Keratinocyte (primary cell): ENCODE data around the gene TNS1. TPM values are rescaled to one million over a fixed set of nuclear protein-coding genes. Genes with fewer than 3 reads are reported as not detected.

ENCODE experiments used
- DNase-seq: peaks from one replicate; pipeline ENCODE4 v3.0.0-alpha.2; 2011; ENCODE audit warnings: low read depth, missing footprints, low spot score
- FAIRE-seq: peaks from 2 replicates; lab custom pipeline; 2011; peaks lifted over from hg19 to GRCh38; lab: Jason Lieb, UNC
- H2AFZ ChIP-seq: 2 replicates; pipeline ENCODE4 v1.6.0; 2012; ENCODE audit warnings: low read length, control low read depth, inconsistent platforms; ENCODE audit not compliant: control insufficient read depth
- H3K27ac ChIP-seq: 2 replicates; pipeline ENCODE4 v1.5.1; 2011; ENCODE audit warnings: low read length; ENCODE audit not compliant: control insufficient read depth, insufficient read depth
- H3K27me3 ChIP-seq: 3 replicates; pipeline ENCODE4 v1.6.0; 2011; ENCODE audit warnings: low read length; ENCODE audit not compliant: control insufficient read depth, insufficient read depth; ENCODE audit errors: extremely low read depth
- H3K36me3 ChIP-seq, 2 experiments: 2 replicates in 1 of 2; 3 replicates in 1 of 2; pipeline ENCODE4 v1.5.1; 2011; ENCODE audit warnings: low read length in 2 of 2, mild to moderate bottlenecking in 1 of 2; ENCODE audit not compliant: control insufficient read depth in 2 of 2, insufficient read depth in 2 of 2; ENCODE audit errors: extremely low read depth in 1 of 2
- H3K4me1 ChIP-seq: 3 replicates; pipeline ENCODE4 v1.5.1; 2011; ENCODE audit warnings: low read length; ENCODE audit not compliant: control insufficient read depth, insufficient read depth; ENCODE audit errors: extremely low read depth
- H3K4me2 ChIP-seq: 3 replicates; pipeline ENCODE4 v1.6.0; 2011; ENCODE audit warnings: low read depth, low read length; ENCODE audit not compliant: control insufficient read depth, insufficient read depth; ENCODE audit errors: extremely low read depth
- H3K4me3 ChIP-seq, 3 experiments: fragments of 200-600 bp in 1 of 3; sonication (generic) in 1 of 3; 2 replicates in 2 of 3; 3 replicates in 1 of 3; pipeline ENCODE4 v1.5.1; 2011 to 2016; ENCODE audit warnings: low read length in 3 of 3, mild to moderate bottlenecking in 3 of 3, control low read depth in 2 of 3, inconsistent platforms in 1 of 3, low read depth in 1 of 3, mixed read lengths in 1 of 3, mixed run types in 1 of 3, moderate library complexity in 1 of 3; ENCODE audit not compliant: control insufficient read depth in 2 of 3, insufficient read depth in 2 of 3; ENCODE audit errors: extremely low read depth in 1 of 3
- H3K79me2 ChIP-seq: 2 replicates; pipeline ENCODE4 v1.6.0; 2012; ENCODE audit warnings: low read length; ENCODE audit not compliant: control insufficient read depth, insufficient read depth
- H3K9ac ChIP-seq: 3 replicates; pipeline ENCODE4 v1.6.0; 2011; ENCODE audit warnings: low read length; ENCODE audit not compliant: control insufficient read depth, insufficient read depth; ENCODE audit errors: extremely low read depth
- H3K9me1 ChIP-seq: 3 replicates; pipeline ENCODE4 v1.6.0; 2011; ENCODE audit warnings: low read length; ENCODE audit not compliant: control insufficient read depth, insufficient read depth; ENCODE audit errors: extremely low read depth
- H3K9me3 ChIP-seq: 2 replicates; pipeline ENCODE4 v1.5.1; 2012; ENCODE audit warnings: low read depth, low read length; ENCODE audit not compliant: control insufficient read depth
- H4K20me1 ChIP-seq: 3 replicates; pipeline ENCODE4 v1.6.0; 2011; ENCODE audit warnings: low read length; ENCODE audit not compliant: control insufficient read depth, insufficient read depth; ENCODE audit errors: extremely low read depth
- CTCF ChIP-seq, 3 experiments: IDR thresholded peaks in 1 of 3; conservative IDR thresholded peaks in 1 of 3; optimal IDR thresholded peaks in 1 of 3; 2 replicates in 2 of 3; 3 replicates in 1 of 3; pipeline versions ENCODE3 to v1.5.1; 2011; ENCODE audit warnings: low read length in 3 of 3, mild to moderate bottlenecking in 3 of 3, moderate library complexity in 2 of 3, control low read depth in 1 of 3, inconsistent platforms in 1 of 3; ENCODE audit not compliant: insufficient read depth in 2 of 3; ENCODE audit errors: extremely low read depth in 1 of 3
- EZH2 ChIP-seq: IDR thresholded peaks from one replicate; pipeline ENCODE4 v1.6.1; 2012; ENCODE audit warnings: inconsistent platforms, mild to moderate bottlenecking, low read length, moderate library complexity
- dilution Hi-C: fragments of 300-500 bp; cut with MboI; formaldehyde crosslinking; loops from one replicate; pipeline ENCODE4 v1.7.0; 2020; ENCODE audit warnings: low sequenced_read_pairs; ENCODE audit not compliant: extremely low pct_ligation_motif_present
- polyA plus RNA-seq, 5 experiments: library from polyadenylated mRNA; depleted of rRNA in 3 of 5; stranded (reverse) in 3 of 5; stranded (forward) in 1 of 5; unstranded in 1 of 5; fragments of >200 nt; gene quantifications; 1 replicate in 1 of 5; 2 replicates in 3 of 5; 3 replicates in 1 of 5; pipeline versions ENCODE4 v1.2.1 to v1.2.3, GENCODE V29; 2011 to 2012; ENCODE audit warnings: missing spikeins in 2 of 5, low read depth in 1 of 5, low replicate concordance in 1 of 5

The TNS1 gene
- polyA plus RNA-seq, 1 donor (not counting 4 experiments of a cell fraction or from before 2014, with no cell fraction given) = 2.5 TPM

GRCh38 chr2:217802876-217803652 is 199.7 kb downstream of the TNS1 start:
- DNase-seq (no peak), FAIRE-seq (no peak)
- Histone ChIP-seq H3K27me3 (no peaks in the 10 kb centered on the region), H3K9me3 (no peaks in the 10 kb centered on the region), H3K9ac (no peak overlapping the region), H3K9me1 (no peaks in the 10 kb centered on the region), H4K20me1 (no peaks in the 10 kb centered on the region), H2AFZ (no peak overlapping the region), H3K27ac (no peak overlapping the region), H3K79me2 (no peaks in the 10 kb centered on the region), H3K4me3 (no peak overlapping the region), H3K36me3 (no peaks in the 10 kb centered on the region), H3K4me2 (no peak overlapping the region), H3K4me1 (peaks cover 1% of the 10 kb centered on the region)
- TF ChIP-seq EZH2 (no peak), CTCF (optimal IDR thresholded peaks at IDR 0.05 in 1 of 3, IDR thresholded peaks at IDR 0.05 in 1 of 3, conservative IDR thresholded peaks at IDR 0.05 in 1 of 3; ENCODE audit: extremely low read depth in 1 of 3, insufficient read depth in 2 of 3, low read length in 3 of 3) (no peak)
- dilution Hi-C loops = no loop called here

- H3K9ac ChIP-seq = no peak overlapping the region
- no peaks in the 10 kb centered on the region for H3K9me1 ChIP-seq
- H3K9me3 ChIP-seq = no peaks in the 10 kb centered on the region
- H2AFZ ChIP-seq = no peak overlapping the region
- no peaks in the 10 kb centered on the region for H3K36me3 ChIP-seq
- no peak overlapping the region for H3K27ac ChIP-seq
- H3K4me3 ChIP-seq = no peak overlapping the region
- H3K79me2 ChIP-seq = no peaks in the 10 kb centered on the region
- TF ChIP-seq EZH2 (no peak), CTCF (optimal IDR thresholded peaks at IDR 0.05 in 1 of 3, IDR thresholded peaks at IDR 0.05 in 1 of 3, conservative IDR thresholded peaks at IDR 0.05 in 1 of 3; ENCODE audit: extremely low read depth in 1 of 3, insufficient read depth in 2 of 3, low read length in 3 of 3) (no peak)
- no peak overlapping the region for H3K4me2 ChIP-seq
- peaks cover 9% of the 10 kb centered on the region for H3K4me1 ChIP-seq
- H4K20me1 ChIP-seq = peaks cover 3% of the 10 kb centered on the region
- DNase-seq (no peak), FAIRE-seq (no peak)
- dilution Hi-C loops = no loop called here
- H3K27me3 ChIP-seq = no peaks in the 10 kb centered on the region
Observed at GRCh38 chr2:217802266-217802665, 200.5 kb downstream of the TNS1 start.
